ENCODE measurements around the gene OR2B2.

The OR2B2 gene

GRCh38 chr6:27899543-27899942 lies 12.7 kb downstream of the OR2B2 start:
- no peak for DNase-seq (ENCODE audit: low read depth)
- no peak for TF ChIP-seq CTCF (IDR thresholded peaks at IDR 0.05; ENCODE audit: low read length, missing control alignments)
- no peak overlapping the region for H3K4me3 ChIP-seq (replicated peaks; ENCODE audit: low read depth, low read length)

GRCh38 chr6:27897580-27898206 lies 14.5 kb downstream of the OR2B2 start:
- no peak overlapping the region for H3K4me3 ChIP-seq (replicated peaks; ENCODE audit: low read depth, low read length)
- TF ChIP-seq CTCF (IDR thresholded peaks at IDR 0.05; ENCODE audit: low read length, missing control alignments), result no peak
- DNase-seq (ENCODE audit: low read depth), result no peak

- no peak for DNase-seq (ENCODE audit: low read depth)
- H3K4me3 ChIP-seq (replicated peaks; ENCODE audit: low read depth, low read length), result no peak overlapping the region
- no peak for TF ChIP-seq CTCF (IDR thresholded peaks at IDR 0.05; ENCODE audit: low read length, missing control alignments)
These were observed 15.8 kb downstream of the OR2B2 start for GRCh38 chr6:27896398-27896796.

GRCh38 chr6:27894839-27895762 lies 17.1 kb downstream of the OR2B2 start:
- peak; percentile 92 for DNase-seq (ENCODE audit: low read depth)
- peak overlapping the region; percentile 65 for H3K4me3 ChIP-seq (replicated peaks; ENCODE audit: low read depth, low read length)
- peak; percentile 86 for TF ChIP-seq CTCF (IDR thresholded peaks at IDR 0.05; ENCODE audit: low read length, missing control alignments)

- peak overlapping the region; percentile 65 for H3K4me3 ChIP-seq (replicated peaks; ENCODE audit: low read depth, low read length)
- peak; percentile 96 for DNase-seq (ENCODE audit: low read depth)
These were observed 18.1 kb downstream of the OR2B2 start for GRCh38 chr6:27893836-27894807.

More at GRCh38 chr6:27893836-27894807, 18.1 kb downstream of the OR2B2 start:
- TF ChIP-seq CTCF (IDR thresholded peaks at IDR 0.05; ENCODE audit: low read length, missing control alignments), result no peak
